ENCODE results near the gene CRYBG1.
"Not testable (repeated sequence)": the region's sequence is repeated elsewhere in the genome, so short reads cannot be mapped to it uniquely, and the experiment has no call there.

The CRYBG1 gene

GRCh38 chr6:106540432-106540831, 179.9 kb downstream of the CRYBG1 start:
- TF ChIP-seq CTCF (IDR thresholded peaks at IDR 0.05; ENCODE audit: insufficient read depth, low read depth, low read length, missing control alignments) = no peak
- no peak for DNase-seq (ENCODE audit: low read depth)
- H3K4me3 ChIP-seq (ENCODE audit: low read depth, low read length) = no peak overlapping the region

GRCh38 chr6:106540907-106541306, 180.4 kb downstream of the CRYBG1 start:
- TF ChIP-seq CTCF (IDR thresholded peaks at IDR 0.05; ENCODE audit: insufficient read depth, low read depth, low read length, missing control alignments) = no peak
- no peak overlapping the region for H3K4me3 ChIP-seq (ENCODE audit: low read depth, low read length)
- DNase-seq (ENCODE audit: low read depth) = no peak

- H3K4me3 ChIP-seq (ENCODE audit: low read depth, low read length) = no peak overlapping the region
- DNase-seq (ENCODE audit: low read depth) = no peak
- TF ChIP-seq CTCF (IDR thresholded peaks at IDR 0.05; ENCODE audit: insufficient read depth, low read depth, low read length, missing control alignments) = no peak
These were observed 185.8 kb downstream of the CRYBG1 start for GRCh38 chr6:106546261-106546690.

- no peak for DNase-seq (ENCODE audit: low read depth)
- TF ChIP-seq CTCF (IDR thresholded peaks at IDR 0.05; ENCODE audit: insufficient read depth, low read depth, low read length, missing control alignments) = no peak
- no peak overlapping the region for H3K4me3 ChIP-seq (ENCODE audit: low read depth, low read length)
These were observed 186.3 kb downstream of the CRYBG1 start for GRCh38 chr6:106546691-106547414.

GRCh38 chr6:106547601-106548453, 187.3 kb downstream of the CRYBG1 start:
- H3K4me3 ChIP-seq (ENCODE audit: low read depth, low read length) = no peak overlapping the region
- DNase-seq (ENCODE audit: low read depth) = no peak
- no peak for TF ChIP-seq CTCF (IDR thresholded peaks at IDR 0.05; ENCODE audit: insufficient read depth, low read depth, low read length, missing control alignments)

GRCh38 chr6:106548926-106549455, 188.5 kb downstream of the CRYBG1 start:
- not testable (repeated sequence) for H3K4me3 ChIP-seq (ENCODE audit: low read depth, low read length); DNase-seq (ENCODE audit: low read depth)

GRCh38 chr6:106549521-106549920, 189.0 kb downstream of the CRYBG1 start:
- TF ChIP-seq CTCF (IDR thresholded peaks at IDR 0.05; ENCODE audit: insufficient read depth, low read depth, low read length, missing control alignments) = no peak
- DNase-seq (ENCODE audit: low read depth) = no peak
- H3K4me3 ChIP-seq (ENCODE audit: low read depth, low read length) = no peak overlapping the region

All from GM12865 (cell line).